Naive thymus-derived CD8-positive, alpha-beta T cell (primary cell): ENCODE results near the gene OASL. TPM values are rescaled to one million over a fixed set of nuclear protein-coding genes. Genes with fewer than 3 reads are reported as not detected.
"Not testable (repeated sequence)": the region's sequence is repeated elsewhere in the genome, so short reads cannot be mapped to it uniquely, and the experiment has no call there.

Source experiments
- ATAC-seq, 2 donors: fragments of 150-1000 bp; cut with Tn5 transposase in 1 of 2; sonication (Bioruptor Pico), chemical (Tn5 transposase) in 1 of 2; 1 replicate in 1 of 2; 2 replicates in 1 of 2; pipeline ENCODE4 v1.10.0; 2021; ENCODE audit warnings: mild to moderate bottlenecking in 2 of 2, moderate library complexity in 2 of 2
- POLR2A ChIA-PET: fragments of 350-600 bp; sonication (Branson Sonifier 250); formaldehyde crosslinking; loops from one replicate; lab custom pipeline; 2021; ENCODE audit warnings: antibody characterized with exemption; lab: Charles Lee
- DNase-seq, 10 donors: peaks; one replicate each; pipeline versions ENCODE4 v3.0.0 to v3.0.0-alpha.2; 2020 to 2022
- H3K27ac Mint-ChIP-seq, 10 donors: one replicate each; pipeline ENCODE4 v1.8.0; 2020 to 2022; ENCODE audit warnings: mild to moderate bottlenecking in 10 of 10, mixed read lengths in 10 of 10, moderate library complexity in 4 of 10, inconsistent platforms in 1 of 10
- H3K27me3 Mint-ChIP-seq, 5 donors: one replicate each; pipeline ENCODE4 v1.8.0; 2021 to 2022; ENCODE audit warnings: mixed read lengths in 5 of 5
- H3K36me3 Mint-ChIP-seq, 3 donors: one replicate each; pipeline ENCODE4 v1.8.0; 2020 to 2022; ENCODE audit warnings: mixed read lengths in 3 of 3, mild to moderate bottlenecking in 2 of 3, inconsistent platforms in 1 of 3
- H3K4me1 Mint-ChIP-seq, 4 donors: one replicate each; pipeline ENCODE4 v1.8.0; 2021 to 2022; ENCODE audit warnings: mixed read lengths in 4 of 4
- H3K4me3 Mint-ChIP-seq, 10 donors: one replicate each; pipeline ENCODE4 v1.8.0; 2020 to 2022; ENCODE audit warnings: mild to moderate bottlenecking in 10 of 10, mixed read lengths in 10 of 10, moderate library complexity in 6 of 10, inconsistent platforms in 1 of 10
- H3K9me3 Mint-ChIP-seq, 9 donors: one replicate each; pipeline ENCODE4 v1.8.0; 2020 to 2022; ENCODE audit warnings: mixed read lengths in 9 of 9, mild to moderate bottlenecking in 3 of 9, inconsistent platforms in 1 of 9, moderate library complexity in 1 of 9
- polyA plus RNA-seq, 3 donors: library from polyadenylated mRNA; unstranded; fragments of 300-500 nt; fragmentation: Illumina TruSeq; gene quantifications; one replicate each; pipeline ENCODE4 v1.2.3, GENCODE V29; 2021
- total RNA-seq, 8 experiments: library from RNA in 2 of 8; stranded (reverse) in 2 of 8; gene quantifications; one replicate each; pipeline ENCODE4 v1.2.3 and lab custom pipeline; 2021 to 2026

Gene OASL
- total and polyA plus RNA-seq, 5 experiments from 2014 or later = 1.6 to 11.2 (median 1.9) TPM

GRCh38 chr12:121072147-121072546, 33.1 kb upstream of the OASL start:
- ATAC-seq (no peak), DNase-seq (no peak)
- H3K4me1 Mint-ChIP-seq = no peaks in the 10 kb centered on the region
- no peak overlapping the region for H3K4me3 Mint-ChIP-seq
- H3K36me3 Mint-ChIP-seq = peaks cover 0 to 13% (median 10%) of the 10 kb centered on the region in 3 donors
- peaks cover 7 to 29% (median 13%) of the 10 kb centered on the region in 9 donors for H3K9me3 Mint-ChIP-seq
- no peaks in the 10 kb centered on the region for H3K27me3 Mint-ChIP-seq
- H3K27ac Mint-ChIP-seq = no peak overlapping the region
- POLR2A ChIA-PET = no interaction called here

GRCh38 chr12:121069206-121069605, 30.2 kb upstream of the OASL start:
- Mint-ChIP-seq H3K9me3 (peaks cover 7 to 23% (median 13%) of the 10 kb centered on the region in 9 donors), H3K36me3 (peaks cover 0 to 10% (median 9%) of the 10 kb centered on the region in 3 donors), H3K4me3 (no peak overlapping the region), H3K27ac (no peak overlapping the region), H3K27me3 (no peaks in the 10 kb centered on the region), H3K4me1 (peaks cover 0 to 12% (median 6%) of the 10 kb centered on the region in 4 donors)
- ATAC-seq (no peak), DNase-seq (no peak)
- POLR2A ChIA-PET = no interaction called here

GRCh38 chr12:121065345-121065744, 26.3 kb upstream of the OASL start:
- Mint-ChIP-seq H3K27me3 (no peaks in the 10 kb centered on the region), H3K4me3 (peak overlapping the region in 2 of 10 donors; percentile 18 to 43), H3K36me3 (no peaks in the 10 kb centered on the region), H3K27ac (peak overlapping the region in 5 of 10 donors; percentile 13 to 86 (median 19)), H3K9me3 (no peaks in the 10 kb centered on the region), H3K4me1 (peaks cover 3 to 17% (median 11%) of the 10 kb centered on the region in 4 donors)
- ATAC-seq (peak; percentile 17 to 68), DNase-seq (peak in 1 of 10 donors; percentile 10)
- POLR2A ChIA-PET = interaction anchor here (1.1 kb wide), 1 partner anchor 165 kb away, joined by 3 read pairs; no protein-coding TSS in a partner anchor

- H3K36me3 Mint-ChIP-seq, H3K27me3 Mint-ChIP-seq, DNase-seq, POLR2A ChIA-PET, ATAC-seq, H3K4me3 Mint-ChIP-seq, H3K9me3 Mint-ChIP-seq: not testable (repeated sequence)
- Mint-ChIP-seq H3K4me1 (peaks cover 6 to 22% (median 16%) of the 10 kb centered on the region in 4 donors), H3K27ac (peak overlapping the region in 3 of 10 donors; percentile 20 to 47 (median 43))
These were observed 25.5 kb upstream of the OASL start for GRCh38 chr12:121064586-121064985.

- no peaks in the 10 kb centered on the region for H3K36me3 Mint-ChIP-seq
- no peaks in the 10 kb centered on the region for H3K9me3 Mint-ChIP-seq
- no peak for ATAC-seq
- H3K27ac Mint-ChIP-seq = no peak overlapping the region
- no peak overlapping the region for H3K4me3 Mint-ChIP-seq
- H3K4me1 Mint-ChIP-seq = peaks cover 6 to 22% (median 16%) of the 10 kb centered on the region in 4 donors
- H3K27me3 Mint-ChIP-seq = no peaks in the 10 kb centered on the region
- POLR2A ChIA-PET = no interaction called here
- DNase-seq = no peak
These were observed 25.1 kb upstream of the OASL start for GRCh38 chr12:121064116-121064515.

GRCh38 chr12:121062391-121063045, 23.5 kb upstream of the OASL start:
- no peaks in the 10 kb centered on the region for H3K36me3 Mint-ChIP-seq
- no peak overlapping the region for H3K27ac Mint-ChIP-seq
- POLR2A ChIA-PET = interaction anchor here (0.6 to 2.0 kb wide), 3 partner anchors 10 to 161 kb away, joined by 3 to 7 read pairs (median 6); no protein-coding TSS in a partner anchor
- ATAC-seq (no peak), DNase-seq (no peak)
- no peak overlapping the region for H3K4me3 Mint-ChIP-seq
- H3K27me3 Mint-ChIP-seq = no peaks in the 10 kb centered on the region
- H3K9me3 Mint-ChIP-seq = no peaks in the 10 kb centered on the region
- peaks cover 6 to 22% (median 16%) of the 10 kb centered on the region in 4 donors for H3K4me1 Mint-ChIP-seq

- no peak for ATAC-seq
- Mint-ChIP-seq H3K9me3 (no peaks in the 10 kb centered on the region), H3K4me3 (no peak overlapping the region), H3K27me3 (no peaks in the 10 kb centered on the region), H3K27ac (no peak overlapping the region), H3K4me1 (peaks cover 6 to 22% (median 16%) of the 10 kb centered on the region in 4 donors), H3K36me3 (no peaks in the 10 kb centered on the region)
- POLR2A ChIA-PET = interaction anchor here (0.6 to 2.0 kb wide), 4 partner anchors 9 to 162 kb away, joined by 3 to 7 read pairs (median 5); no protein-coding TSS in a partner anchor
- DNase-seq = no peak
These were observed 22.8 kb upstream of the OASL start for GRCh38 chr12:121061831-121062230.

GRCh38 chr12:121060149-121061001, 21.3 kb upstream of the OASL start:
- ATAC-seq (peak; percentile 94 to 95), DNase-seq (peak; percentile 15 to 82 (median 52))
- Mint-ChIP-seq H3K27ac (peak overlapping the region; percentile 87 to 99 (median 90)), H3K4me1 (peaks cover 6 to 19% (median 14%) of the 10 kb centered on the region in 4 donors), H3K4me3 (peak overlapping the region; percentile 74 to 90 (median 86)), H3K36me3 (no peaks in the 10 kb centered on the region), H3K9me3 (no peaks in the 10 kb centered on the region), H3K27me3 (no peaks in the 10 kb centered on the region)
- POLR2A ChIA-PET = interaction anchor here (0.6 to 2.0 kb wide), 9 partner anchors 10 to 631 kb away, joined by 3 to 9 read pairs (median 5); partner anchors contain the start of genes CAMKK2 and OASL

- Mint-ChIP-seq H3K36me3 (no peaks in the 10 kb centered on the region), H3K9me3 (no peaks in the 10 kb centered on the region), H3K4me1 (peaks cover 6 to 12% (median 9%) of the 10 kb centered on the region in 4 donors), H3K27me3 (no peaks in the 10 kb centered on the region), H3K4me3 (peak overlapping the region in 7 of 10 donors; percentile 13 to 89 (median 85)), H3K27ac (peak overlapping the region in 7 of 10 donors; percentile 24 to 99 (median 92))
- POLR2A ChIA-PET = interaction anchor here (0.6 to 1.2 kb wide), 3 partner anchors 20 to 630 kb away, joined by 3 to 5 read pairs (median 4); partner anchors contain the start of gene OASL
- ATAC-seq = no peak
- no peak for DNase-seq
These were observed 20.2 kb upstream of the OASL start for GRCh38 chr12:121059031-121059898.

- peak overlapping the region in 1 of 10 donors; percentile 14 for H3K27ac Mint-ChIP-seq
These were observed 18.7 kb upstream of the OASL start for GRCh38 chr12:121057794-121058193.

GRCh38 chr12:121053706-121054105, 14.7 kb upstream of the OASL start:
- Mint-ChIP-seq H3K4me1 (no peaks in the 10 kb centered on the region), H3K36me3 (no peaks in the 10 kb centered on the region), H3K27me3 (peaks cover 0 to 4% (median 0%) of the 10 kb centered on the region in 5 donors), H3K9me3 (no peaks in the 10 kb centered on the region), H3K4me3 (no peak overlapping the region), H3K27ac (peak overlapping the region in 1 of 10 donors; percentile 37)
- no peak for ATAC-seq
- POLR2A ChIA-PET = no interaction called here
- DNase-seq = no peak

More at GRCh38 chr12:121057794-121058193, 18.7 kb upstream of the OASL start:
- H3K36me3 Mint-ChIP-seq = no peaks in the 10 kb centered on the region
- H3K4me3 Mint-ChIP-seq = no peak overlapping the region
- no peak for ATAC-seq
- no peaks in the 10 kb centered on the region for H3K27me3 Mint-ChIP-seq
- no peaks in the 10 kb centered on the region for H3K9me3 Mint-ChIP-seq
- DNase-seq = no peak
- POLR2A ChIA-PET = interaction anchor here (0.6 kb wide), 1 partner anchor 13 kb away, joined by 5 read pairs; no protein-coding TSS in a partner anchor
- peaks cover 6 to 10% (median 9%) of the 10 kb centered on the region in 4 donors for H3K4me1 Mint-ChIP-seq
